Psoas muscle (tissue), 8 donors: ENCODE measurements around the gene EPHB1. TPM values are rescaled to one million over a fixed set of nuclear protein-coding genes. Genes with fewer than 3 reads are reported as not detected.
"Not testable (repeated sequence)": the region's sequence is repeated elsewhere in the genome, so short reads cannot be mapped to it uniquely, and the experiment has no call there.

Source experiments
- ATAC-seq, 4 donors: fragments of 200-7000 bp; cut with Tn5 transposase; one replicate each; pipeline ENCODE4 v1.9.1; 2020; ENCODE audit warnings: moderate library complexity in 3 of 4, mild to moderate bottlenecking in 2 of 4
- DNase-seq, 2 donors: peaks; one replicate each; pipeline ENCODE4 v3.0.0-alpha.2; 2020
- H3K27ac ChIP-seq: fragments of 200-600 bp; one replicate; pipeline ENCODE4 v1.8.0; 2022
- H3K27me3 ChIP-seq, 3 donors: fragments of 200-600 bp in 1 of 3; one replicate each; pipeline versions ENCODE4 v1.6.1 to v1.8.0; 2013 to 2022; ENCODE audit warnings: low read length in 2 of 3, mild to moderate bottlenecking in 2 of 3, moderate library complexity in 1 of 3; ENCODE audit not compliant: insufficient read depth in 3 of 3
- H3K36me3 ChIP-seq, 2 donors: fragments of 200-600 bp in 1 of 2; one replicate each; pipeline versions ENCODE4 v1.6.1 to v1.8.0; 2013 to 2022; ENCODE audit warnings: low read depth in 1 of 2, mild to moderate bottlenecking in 1 of 2, moderate library complexity in 1 of 2; ENCODE audit not compliant: insufficient read depth in 1 of 2
- H3K4me1 ChIP-seq: fragments of 200-600 bp; one replicate; pipeline ENCODE4 v1.8.0; 2022
- H3K4me3 ChIP-seq: fragments of 200-600 bp; one replicate; pipeline ENCODE4 v1.8.0; 2022; ENCODE audit warnings: mild to moderate bottlenecking
- H3K9me3 ChIP-seq: fragments of 200-600 bp; one replicate; pipeline ENCODE4 v1.8.0; 2022
- CTCF ChIP-seq: fragments of 200-600 bp; IDR thresholded peaks from one replicate; pipeline ENCODE4 v1.8.0; 2022; ENCODE audit warnings: antibody characterized with exemption
- WGBS, 3 donors: extraction: QIAGEN DNeasy Blood & Tissue Kit; methylation state at CpG; one replicate each; pipeline versions ENCODE4 v1.1.6 to v1.1.7; 2013; 5-methylcytosine and 5-hydroxymethylcytosine counted together
- intact Hi-C, 2 donors: fragments of 100-400 bp; cut with DNase I; formaldehyde crosslinking; loops; one replicate each; pipeline versions ENCODE4 v1.11.0 to v1.14.2; 2022
- polyA plus RNA-seq, 3 donors: library from polyadenylated mRNA; stranded (reverse); fragments of 200-250 nt; gene quantifications; one replicate each; pipeline ENCODE4 v1.2.3, GENCODE V29; 2013
- total RNA-seq, 4 donors: library from RNA; stranded (reverse); fragmentation: NEBNext Ultra II Directional in 2 of 4; extraction: Animal tissue kit (Norgen Biotek cat#: 25700) in 2 of 4; gene quantifications; one replicate each; pipeline versions ENCODE4 v1.2.1 to v1.2.4, GENCODE V29; 2021 to 2023
- donor health status: healthy with polysubstance abuse.
- donor health status: DM: no; HTN: no; CAD: no; lungs with moderate emphysema.
- donor health status: Bipolar disorder and iron deficiency.
- donor health status: healthy.
- donor health status: DM: yes; HTN: yes; CAD: no.
- donor health status: DM: no; HTN: no; CAD: no.
- donor health status: DM: no; HTN: no; CAD: no.
- donor health status: DM: yes; HTN: yes; CAD: no.

EPHB1 gene
- total and polyA plus RNA-seq, 7 donors: 0.85 to 6.3 (median 2.0) TPM

- 50 to 57% (median 55%) methylated on average over 9 of the region's 9 CpGs for WGBS, 3 donors
- Histone ChIP-seq H3K27ac (no peak overlapping the region), H3K4me1 (no peaks in the 10 kb centered on the region), H3K36me3 (no peaks in the 10 kb centered on the region), H3K9me3 (no peaks in the 10 kb centered on the region), H3K4me3 (no peak overlapping the region), H3K27me3 (no peaks in the 10 kb centered on the region)
- intact Hi-C loops: no loop called here
- DNase-seq: no peak
- ATAC-seq: no peak
- TF ChIP-seq CTCF: no peak
Observed at GRCh38 chr3:135023996-135024658, 229.1 kb downstream of the EPHB1 start.

GRCh38 chr3:135030768-135031615 is 235.9 kb downstream of the EPHB1 start:
- ATAC-seq, intact Hi-C loops, H3K4me3 ChIP-seq, H3K9me3 ChIP-seq, H3K27me3 ChIP-seq, H3K27ac ChIP-seq, DNase-seq, H3K36me3 ChIP-seq, H3K4me1 ChIP-seq: not testable (repeated sequence)
- WGBS, 3 donors: 52 to 66% (median 56%) methylated on average over 24 to 27 of the region's 27 CpGs

- Histone ChIP-seq H3K9me3 (no peaks in the 10 kb centered on the region), H3K27me3 (no peaks in the 10 kb centered on the region), H3K27ac (no peak overlapping the region), H3K36me3 (no peaks in the 10 kb centered on the region), H3K4me1 (no peaks in the 10 kb centered on the region), H3K4me3 (no peak overlapping the region)
- ATAC-seq (no peak), DNase-seq (no peak)
- intact Hi-C loops: no loop called here
- WGBS, 3 donors: 77 to 86% (median 85%) methylated on average over 7 of the region's 7 CpGs
- TF ChIP-seq CTCF: no peak
Observed at GRCh38 chr3:135033737-135034136, 238.7 kb downstream of the EPHB1 start.

- Histone ChIP-seq H3K4me3 (no peak overlapping the region), H3K36me3 (no peaks in the 10 kb centered on the region), H3K9me3 (no peaks in the 10 kb centered on the region), H3K27ac (no peak overlapping the region), H3K4me1 (no peaks in the 10 kb centered on the region), H3K27me3 (no peaks in the 10 kb centered on the region)
- ATAC-seq (no peak), DNase-seq (no peak)
- no peak for TF ChIP-seq CTCF
- WGBS, 3 donors: 43 to 68% (median 54%) methylated on average over 4 of the region's 4 CpGs
- intact Hi-C loops: no loop called here
Observed at GRCh38 chr3:135034291-135034768, 239.3 kb downstream of the EPHB1 start.

- ATAC-seq (no peak), DNase-seq (no peak)
- intact Hi-C loops: no loop called here
- Histone ChIP-seq H3K36me3 (no peaks in the 10 kb centered on the region), H3K4me1 (no peaks in the 10 kb centered on the region), H3K27ac (no peak overlapping the region), H3K4me3 (no peak overlapping the region), H3K27me3 (no peaks in the 10 kb centered on the region), H3K9me3 (no peaks in the 10 kb centered on the region)
- WGBS, 3 donors: 78 to 83% (median 82%) methylated on average over 6 of the region's 6 CpGs
- TF ChIP-seq CTCF: no peak
Observed at GRCh38 chr3:135034891-135035440, 239.9 kb downstream of the EPHB1 start.
